Measurements from ENCODE around the gene CLMP. TPM values are rescaled to one million over a fixed set of nuclear protein-coding genes. Genes with fewer than 3 reads are reported as not detected.

CLMP gene
- polyA plus RNA-seq, 1 donor (not counting 4 experiments of a cell fraction or from before 2014, with no cell fraction given) = 2.7 TPM

DNA sequence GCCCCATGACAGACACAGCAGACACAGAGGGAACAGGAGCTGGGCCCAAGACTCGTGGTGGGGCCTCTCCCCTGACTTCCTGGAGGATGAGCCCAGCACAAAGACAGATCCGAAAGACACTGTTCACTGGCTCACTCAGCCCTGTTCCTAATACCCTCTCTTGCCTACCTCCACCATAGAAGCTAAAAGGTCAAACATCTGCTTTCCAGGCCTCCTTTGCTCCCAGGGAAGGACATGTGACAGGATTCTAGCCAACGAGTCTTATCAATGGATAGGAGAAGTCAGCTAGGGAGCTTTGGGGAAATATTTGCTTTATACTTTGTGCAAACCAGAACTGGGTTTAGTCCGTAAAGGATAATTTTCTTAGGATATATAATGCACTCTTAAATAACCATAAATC is 8.4 kb upstream of the CLMP start:
- TF ChIP-seq EZH2 (IDR thresholded peaks at IDR 0.05; ENCODE audit: low read length) = no peak
- no peak for TF ChIP-seq CTCF (optimal IDR thresholded peaks at IDR 0.05 in 1 of 3, IDR thresholded peaks at IDR 0.05 in 1 of 3, conservative IDR thresholded peaks at IDR 0.05 in 1 of 3; ENCODE audit: extremely low read depth in 1 of 3, insufficient read depth in 2 of 3, low read length in 3 of 3)
- H3K4me2 ChIP-seq (ENCODE audit: control insufficient read depth, extremely low read depth, insufficient read depth, low read depth, low read length) = no peak overlapping the region
- dilution Hi-C loops (cut with MboI; ENCODE audit: extremely low pct_ligation_motif_present, low sequenced_read_pairs) = no loop called here

GRCh38 chr11:123202155-123203151 is 7.4 kb upstream of the CLMP start:
- Histone ChIP-seq H4K20me1 (ENCODE audit: control insufficient read depth, extremely low read depth, insufficient read depth, low read length) (no peaks in the 10 kb centered on the region), H3K4me2 (ENCODE audit: control insufficient read depth, extremely low read depth, insufficient read depth, low read depth, low read length) (no peak overlapping the region), H3K27ac (ENCODE audit: control insufficient read depth, insufficient read depth, low read length) (no peak overlapping the region), H3K79me2 (ENCODE audit: control insufficient read depth, insufficient read depth, low read length) (no peaks in the 10 kb centered on the region), H3K9ac (ENCODE audit: control insufficient read depth, extremely low read depth, insufficient read depth, low read length) (no peak overlapping the region), H3K4me3 (ENCODE audit: control insufficient read depth in 2 of 3, extremely low read depth in 1 of 3, insufficient read depth in 2 of 3, low read depth in 1 of 3, low read length in 3 of 3) (no peak overlapping the region), H2AFZ (ENCODE audit: control insufficient read depth, low read length) (no peak overlapping the region), H3K9me1 (ENCODE audit: control insufficient read depth, extremely low read depth, insufficient read depth, low read length) (no peaks in the 10 kb centered on the region), H3K4me1 (ENCODE audit: control insufficient read depth, extremely low read depth, insufficient read depth, low read length) (peaks cover 18% of the 10 kb centered on the region), H3K27me3 (ENCODE audit: control insufficient read depth, extremely low read depth, insufficient read depth, low read length) (no peaks in the 10 kb centered on the region), H3K9me3 (ENCODE audit: control insufficient read depth, low read depth, low read length) (no peaks in the 10 kb centered on the region), H3K36me3 (ENCODE audit: control insufficient read depth in 2 of 2, extremely low read depth in 1 of 2, insufficient read depth in 2 of 2, low read length in 2 of 2) (no peaks in the 10 kb centered on the region)
- TF ChIP-seq EZH2 (IDR thresholded peaks at IDR 0.05; ENCODE audit: low read length) (no peak), CTCF (optimal IDR thresholded peaks at IDR 0.05 in 1 of 3, IDR thresholded peaks at IDR 0.05 in 1 of 3, conservative IDR thresholded peaks at IDR 0.05 in 1 of 3; ENCODE audit: extremely low read depth in 1 of 3, insufficient read depth in 2 of 3, low read length in 3 of 3) (no peak)
- DNase-seq (ENCODE audit: low read depth, low spot score) (no peak), FAIRE-seq (no peak)
- dilution Hi-C loops (cut with MboI; ENCODE audit: extremely low pct_ligation_motif_present, low sequenced_read_pairs) = no loop called here

More for the DNA sequence above, 8.4 kb upstream of the CLMP start:
- Histone ChIP-seq H3K9me1 (ENCODE audit: control insufficient read depth, extremely low read depth, insufficient read depth, low read length) (no peaks in the 10 kb centered on the region), H3K9ac (ENCODE audit: control insufficient read depth, extremely low read depth, insufficient read depth, low read length) (no peak overlapping the region), H3K9me3 (ENCODE audit: control insufficient read depth, low read depth, low read length) (no peaks in the 10 kb centered on the region), H4K20me1 (ENCODE audit: control insufficient read depth, extremely low read depth, insufficient read depth, low read length) (no peaks in the 10 kb centered on the region), H3K27me3 (ENCODE audit: control insufficient read depth, extremely low read depth, insufficient read depth, low read length) (no peaks in the 10 kb centered on the region), H3K4me1 (ENCODE audit: control insufficient read depth, extremely low read depth, insufficient read depth, low read length) (peaks cover 8% of the 10 kb centered on the region), H3K79me2 (ENCODE audit: control insufficient read depth, insufficient read depth, low read length) (no peaks in the 10 kb centered on the region), H3K36me3 (ENCODE audit: control insufficient read depth in 2 of 2, extremely low read depth in 1 of 2, insufficient read depth in 2 of 2, low read length in 2 of 2) (no peaks in the 10 kb centered on the region), H3K4me3 (ENCODE audit: control insufficient read depth in 2 of 3, extremely low read depth in 1 of 3, insufficient read depth in 2 of 3, low read depth in 1 of 3, low read length in 3 of 3) (no peak overlapping the region), H3K27ac (ENCODE audit: control insufficient read depth, insufficient read depth, low read length) (no peak overlapping the region), H2AFZ (ENCODE audit: control insufficient read depth, low read length) (no peak overlapping the region)
- DNase-seq (ENCODE audit: low read depth, low spot score) = no peak
- FAIRE-seq = no peak

Data from keratinocyte (primary cell).